GM06990 (cell line): ENCODE results near the gene MSMP.

Experiments used
- DNase-seq: peaks from one replicate; pipeline ENCODE4 v3.0.0-alpha.2; 2011; ENCODE audit not compliant: insufficient read length; ENCODE audit errors: extremely low read depth
- H3K27me3 ChIP-seq: replicated peaks from 2 replicates; pipeline ENCODE4 v1.6.0; 2011; ENCODE audit warnings: low read length; ENCODE audit not compliant: control insufficient read depth, insufficient read depth
- H3K36me3 ChIP-seq: 2 replicates; pipeline ENCODE4 v1.5.1; 2011; ENCODE audit warnings: low read length; ENCODE audit not compliant: control insufficient read depth, insufficient read depth
- H3K4me3 ChIP-seq: replicated peaks from 2 replicates; pipeline ENCODE4 v1.5.1; 2011; ENCODE audit warnings: low read depth, mild to moderate bottlenecking, control low read depth, low read length
- CTCF ChIP-seq: IDR thresholded peaks from 2 replicates; pipeline ENCODE4 v1.5.1; 2011; ENCODE audit warnings: low read length, control low read depth, mild to moderate bottlenecking, inconsistent platforms; ENCODE audit not compliant: insufficient read depth, poor library complexity, severe bottlenecking

MSMP gene

GRCh38 chr9:35754264-35754663, at the start of gene MSMP:
Gene MSMP, minus strand, starts transcription at chr9:35754276. Its CDS starts 147 bp downstream, at chr9:35754129.
- Histone ChIP-seq H3K36me3 (peaks cover 17% of the 10 kb centered on the region), H3K27me3 (no peaks in the 10 kb centered on the region), H3K4me3 (no peak within 1 kb of the TSS)
- no peak for DNase-seq
- no peak for TF ChIP-seq CTCF

GRCh38 chr9:35801328-35802128, 47.5 kb upstream of the MSMP start:
- Histone ChIP-seq H3K27me3 (no peaks in the 10 kb centered on the region), H3K4me3 (no peak overlapping the region), H3K36me3 (peaks cover 11% of the 10 kb centered on the region)
- no peak for TF ChIP-seq CTCF
- DNase-seq = no peak

GRCh38 chr9:35800530-35800929, 46.5 kb upstream of the MSMP start:
- DNase-seq = no peak
- H3K4me3 ChIP-seq = no peak overlapping the region
- peaks cover 3% of the 10 kb centered on the region for H3K36me3 ChIP-seq
- TF ChIP-seq CTCF = no peak
- no peaks in the 10 kb centered on the region for H3K27me3 ChIP-seq

- Histone ChIP-seq H3K27me3 (no peaks in the 10 kb centered on the region), H3K36me3 (peaks cover 3% of the 10 kb centered on the region), H3K4me3 (no peak overlapping the region)
- TF ChIP-seq CTCF = no peak
- no peak for DNase-seq
These were observed 44.7 kb upstream of the MSMP start for GRCh38 chr9:35798658-35799374.

- no peak for TF ChIP-seq CTCF
- no peak for DNase-seq
- Histone ChIP-seq H3K27me3 (no peaks in the 10 kb centered on the region), H3K36me3 (peaks cover 7% of the 10 kb centered on the region), H3K4me3 (no peak overlapping the region)
These were observed 43.4 kb upstream of the MSMP start for GRCh38 chr9:35797311-35798109.
